Activated CD8-positive, alpha-beta memory T cell treated with anti-CD3 and anti-CD28 coated beads for 48 hours (primary cell): ENCODE measurements around the gene PABPC5.

Source experiments
- DNase-seq, 3 experiments: peaks; one replicate each; pipeline ENCODE4 v3.0.0-alpha.2; 2020; ENCODE audit warnings: low read depth in 2 of 3, low spot score in 2 of 3

The PABPC5 gene

DNA sequence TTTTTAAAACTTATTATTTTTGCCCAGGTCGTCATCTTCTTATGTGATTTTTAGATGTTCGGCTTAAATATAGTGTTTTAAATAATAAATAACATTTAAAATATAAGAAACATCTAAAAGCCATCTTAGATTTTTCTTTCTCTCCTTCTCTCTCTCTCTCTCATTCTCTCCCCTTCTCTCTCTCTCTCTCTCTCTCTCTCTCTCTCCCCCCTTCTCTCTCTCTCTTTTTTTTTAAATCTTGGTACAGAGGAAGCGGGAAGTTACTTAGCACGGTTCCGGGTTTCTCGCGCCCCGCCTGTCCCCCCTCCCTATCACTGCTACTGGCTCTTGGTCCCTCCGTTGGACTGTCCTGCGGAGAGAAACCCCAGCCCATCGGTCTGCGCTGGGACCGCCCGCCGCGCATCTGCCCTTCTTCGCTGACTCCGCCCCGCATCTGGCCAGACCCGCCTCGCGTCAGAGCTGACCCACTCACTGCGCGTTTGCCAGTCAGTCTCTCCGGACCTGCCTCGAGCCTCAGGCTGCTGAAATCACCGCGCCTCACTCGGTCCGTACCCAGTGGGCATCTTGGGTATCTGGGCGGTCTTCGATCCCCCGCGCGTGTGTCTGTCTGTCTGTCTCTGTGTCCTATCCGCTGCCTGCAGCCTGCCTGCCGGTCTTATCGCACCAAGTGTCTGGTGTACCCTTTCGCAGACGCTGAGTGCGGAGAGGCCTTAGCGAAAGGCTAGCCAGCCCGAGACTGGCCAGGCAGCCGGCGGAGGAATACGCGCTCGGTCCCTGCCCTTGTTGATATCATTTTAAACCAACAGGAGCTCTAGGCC, at the start of gene PABPC5:
Gene PABPC5, plus strand, starts transcription at position 489 of the 818 bp plus-strand sequence. CDS start 739 bp downstream, outside the sequence.
- no peak for DNase-seq

DNA sequence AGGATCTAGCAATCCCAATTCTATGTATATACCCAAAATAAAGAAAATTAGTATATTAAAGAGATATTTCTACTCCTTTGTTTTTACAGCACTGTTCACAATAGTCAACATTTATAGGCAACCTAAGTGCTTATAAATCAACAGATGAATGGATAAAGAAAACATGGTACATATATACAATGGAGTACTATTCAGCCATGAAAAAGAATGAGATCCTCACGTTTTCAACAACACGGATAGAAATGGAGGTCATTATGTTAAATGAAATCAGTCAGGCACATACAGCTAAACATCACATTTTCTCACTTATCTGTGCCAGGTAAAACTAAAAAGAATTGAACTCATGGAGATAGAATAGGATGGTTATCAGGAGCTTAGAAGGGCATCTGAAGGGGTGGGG, 45.6 kb upstream of the PABPC5 start:
- DNase-seq, result no peak

DNA sequence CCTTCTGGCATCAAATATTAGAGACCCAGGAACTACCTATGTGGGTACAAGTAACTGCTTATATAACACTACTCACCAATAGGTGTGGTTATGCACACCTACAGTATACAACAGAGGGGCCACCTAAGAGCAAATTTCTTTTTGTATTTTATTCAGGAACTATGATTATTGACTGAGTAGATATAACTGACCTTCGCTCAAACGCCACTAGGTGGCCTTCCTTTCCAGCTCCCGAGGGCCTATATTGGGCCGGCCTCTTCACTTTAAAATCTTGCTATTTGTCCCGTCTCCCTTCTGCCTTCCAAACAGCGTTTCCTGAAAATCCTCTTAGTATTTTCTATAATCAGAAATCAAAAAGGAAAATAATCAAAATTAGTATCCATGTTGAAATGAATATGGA, 19.9 kb upstream of the PABPC5 start:
- DNase-seq, result no peak

DNA sequence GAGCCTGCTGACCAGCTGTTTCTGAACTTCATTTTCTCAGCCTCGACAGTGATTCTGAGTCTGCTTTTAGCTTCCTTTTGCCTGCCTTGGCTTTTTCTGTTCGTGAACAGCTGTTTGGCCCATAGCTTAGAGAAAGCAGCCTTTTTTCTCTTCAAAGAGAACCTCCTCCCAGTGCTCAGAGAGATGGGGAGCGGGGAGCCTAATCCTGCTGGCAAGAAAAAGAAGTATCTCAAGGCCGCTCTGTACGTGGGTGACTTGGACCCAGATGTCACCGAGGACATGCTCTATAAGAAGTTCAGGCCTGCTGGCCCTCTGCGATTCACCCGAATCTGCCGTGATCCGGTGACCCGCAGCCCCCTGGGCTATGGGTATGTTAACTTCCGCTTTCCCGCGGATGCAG, 756 bp downstream of the PABPC5 start:
- no peak for DNase-seq
